SKM-1 treated with dmso at 0.1 percent for 144 hours (cell line): ENCODE data around the gene SNX2.
"Not testable (repeated sequence)": the region's sequence is repeated elsewhere in the genome, so short reads cannot be mapped to it uniquely, and the experiment has no call there.

Experiments
- DNase-seq: peaks from one replicate; lab custom pipeline; 2025; ENCODE audit not compliant: unreplicated experiment; lab: John Stamatoyannopoulos, UW

Gene SNX2

DNA sequence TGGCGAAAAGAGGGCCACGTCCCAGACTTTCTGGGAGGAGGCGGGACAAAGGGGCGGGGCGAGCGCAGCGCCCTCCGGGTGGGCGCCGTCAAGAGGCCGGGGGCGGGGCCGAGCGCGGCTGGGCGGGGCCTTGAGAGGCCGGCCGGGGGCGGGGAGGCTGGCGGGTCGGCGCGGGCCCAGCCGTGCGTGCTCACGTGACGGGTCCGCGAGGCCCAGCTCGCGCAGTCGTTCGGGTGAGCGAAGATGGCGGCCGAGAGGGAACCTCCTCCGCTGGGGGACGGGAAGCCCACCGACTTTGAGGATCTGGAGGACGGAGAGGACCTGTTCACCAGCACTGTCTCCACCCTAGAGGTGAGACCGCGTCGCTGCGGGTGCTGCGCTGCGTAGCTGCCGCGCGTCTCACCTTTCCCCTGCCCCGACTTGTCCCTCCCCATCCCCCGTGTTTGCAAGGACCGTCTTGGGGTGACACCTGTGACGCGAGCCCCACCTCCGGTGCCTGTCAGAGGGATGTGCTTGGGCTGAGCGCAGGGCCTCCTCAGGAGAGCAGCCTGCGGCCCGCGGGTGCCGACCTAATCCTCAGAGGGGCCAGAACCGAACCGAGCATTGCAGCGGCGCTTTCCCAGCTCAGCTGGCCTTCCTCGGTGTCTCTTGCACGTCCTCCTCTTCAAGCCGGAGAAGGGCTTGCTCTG lies at the start of gene SNX2:
Gene SNX2 (plus strand): TSS at position 220 of the 689 bp plus-strand sequence. CDS start 24 bp downstream, at position 244.
- peak; percentile 78 for DNase-seq

DNA sequence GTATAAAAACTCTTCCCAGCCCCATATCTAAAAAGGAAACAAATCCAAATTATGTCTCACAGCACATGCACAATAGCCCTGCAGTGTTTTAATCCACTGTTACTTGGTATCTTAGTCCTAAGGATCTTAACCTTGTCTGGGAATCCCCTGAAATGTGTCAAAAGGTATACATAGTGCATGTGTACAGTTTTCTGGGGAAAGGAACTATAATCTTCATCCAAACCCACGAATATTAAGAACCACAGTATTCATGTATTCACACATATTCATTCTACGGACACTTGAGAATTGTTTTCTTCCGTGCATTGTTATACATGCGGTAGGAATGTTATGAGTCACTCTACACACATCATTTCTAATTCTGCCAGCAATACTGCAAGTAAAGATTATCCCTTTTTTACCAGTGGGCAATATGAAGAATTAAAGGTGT lies 47.8 kb upstream of the SNX2 start:
- DNase-seq = no peak

GRCh38 chr5:122730037-122730436 lies 44.8 kb upstream of the SNX2 start:
- DNase-seq = no peak

DNA sequence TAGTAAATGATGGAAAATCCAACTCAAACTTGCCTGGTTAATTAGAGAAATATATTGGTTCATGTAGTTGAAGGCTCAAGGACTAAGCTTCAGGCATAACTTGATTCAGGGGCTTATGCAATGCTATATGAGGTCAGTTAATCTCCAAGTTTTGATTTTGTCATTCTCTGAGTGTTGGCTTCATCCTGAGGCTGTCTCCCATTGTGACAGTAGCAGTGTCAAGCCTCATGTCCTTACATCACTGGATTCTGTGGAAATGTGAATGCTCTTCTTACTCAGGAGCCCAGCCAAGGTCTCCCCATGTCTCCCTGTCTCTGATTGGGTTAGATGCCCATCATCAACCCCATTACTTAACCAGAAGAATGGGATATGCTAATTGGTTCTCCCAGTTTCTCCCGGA lies 44.4 kb upstream of the SNX2 start:
- no peak for DNase-seq

GRCh38 chr5:122736086-122736845 lies 38.6 kb upstream of the SNX2 start:
- DNase-seq = peak; percentile 58

GRCh38 chr5:122738088-122738487 lies 36.8 kb upstream of the SNX2 start:
- no peak for DNase-seq

DNA sequence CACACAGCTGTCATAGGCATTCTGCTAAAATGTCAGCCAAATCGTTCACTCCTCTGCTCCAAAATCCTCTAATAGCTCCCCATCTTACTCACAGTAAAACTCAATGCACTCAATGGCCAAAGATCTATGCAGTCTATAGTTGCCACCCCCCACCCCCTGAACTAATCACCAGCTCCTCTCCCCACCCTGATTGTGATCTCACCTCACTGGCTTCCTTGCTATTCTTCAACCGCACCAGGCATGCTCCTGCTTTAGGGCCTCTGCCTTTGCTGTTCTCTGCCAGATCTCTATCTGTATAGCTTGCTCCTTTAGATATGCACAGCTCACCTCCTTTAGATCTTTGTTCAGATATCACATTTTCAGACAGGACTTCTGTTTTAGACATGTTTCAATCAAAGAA lies 33.2 kb upstream of the SNX2 start:
- no peak for DNase-seq

DNA sequence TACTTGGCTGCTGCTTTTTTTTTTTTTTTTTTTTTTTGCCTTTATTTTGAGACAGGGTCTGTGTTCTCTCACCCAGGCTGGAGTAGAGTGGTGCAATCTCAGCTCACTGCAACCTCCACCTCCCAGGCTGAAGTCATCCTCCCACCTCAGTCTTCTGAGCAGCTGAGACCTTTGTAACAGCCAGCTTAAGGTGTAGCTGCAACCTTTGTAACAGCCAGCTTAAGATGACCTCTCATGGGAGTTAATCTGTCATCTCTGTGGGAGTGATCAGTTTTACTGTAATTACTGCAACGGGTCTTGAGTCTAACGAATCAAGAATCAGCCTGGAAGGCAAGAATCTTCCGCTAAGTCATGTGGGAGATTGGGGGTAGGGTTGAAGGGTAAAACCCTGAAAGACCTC lies 31.6 kb upstream of the SNX2 start:
- DNase-seq = no peak

- no peak for DNase-seq
These were observed 29.3 kb upstream of the SNX2 start for GRCh38 chr5:122745597-122745996.

GRCh38 chr5:122749886-122750285 lies 25.0 kb upstream of the SNX2 start:
- no peak for DNase-seq

DNA sequence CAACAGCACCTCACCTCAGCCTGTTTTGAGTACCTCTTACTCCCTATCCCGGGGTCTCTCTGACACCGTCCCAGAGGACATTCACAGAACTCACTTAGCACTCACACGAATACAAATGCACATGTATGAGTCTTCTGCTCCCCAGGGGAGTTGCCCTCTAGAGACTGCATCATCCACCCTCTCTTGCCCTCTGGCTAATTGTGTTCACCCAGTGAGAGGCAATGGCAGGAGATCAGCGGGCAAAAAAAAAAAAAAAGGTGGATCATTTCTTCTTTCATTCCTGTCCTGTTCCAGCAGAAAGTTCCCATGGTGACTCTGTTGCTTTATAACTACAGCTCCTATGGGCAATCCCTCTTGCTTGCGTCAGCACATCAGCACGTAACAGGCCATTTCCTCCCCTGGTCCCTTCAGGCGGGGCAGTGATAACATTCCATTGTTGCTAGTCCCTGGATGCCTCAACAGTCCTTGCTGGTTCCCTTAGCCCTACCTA lies 23.5 kb upstream of the SNX2 start:
- DNase-seq = no peak

- no peak for DNase-seq
These were observed 21.4 kb upstream of the SNX2 start for GRCh38 chr5:122753500-122753899.

GRCh38 chr5:122755783-122756182 lies 19.1 kb upstream of the SNX2 start:
- DNase-seq = no peak

GRCh38 chr5:122756264-122756911 lies 18.5 kb upstream of the SNX2 start:
- DNase-seq = peak; percentile 86

DNA sequence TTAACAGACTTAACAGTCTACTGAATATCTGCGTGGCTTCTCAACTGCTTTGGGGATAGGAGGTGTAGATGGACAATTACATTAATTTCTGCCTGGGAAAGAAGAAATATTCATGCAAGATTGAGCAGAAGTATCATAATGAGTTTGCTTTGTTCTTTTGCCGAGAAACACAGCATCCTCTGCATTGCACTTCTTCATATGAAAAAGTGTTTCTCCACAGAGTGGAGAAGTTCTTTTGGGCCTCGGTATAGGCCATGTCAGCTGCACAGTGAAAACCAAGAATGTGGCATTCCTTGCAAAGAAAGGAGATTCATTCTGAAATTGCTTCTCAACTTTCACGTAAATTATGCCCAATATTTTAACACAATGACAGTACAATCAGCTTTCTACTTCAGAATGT lies 17.6 kb upstream of the SNX2 start:
- DNase-seq = no peak

- no peak for DNase-seq
These were observed 15.4 kb upstream of the SNX2 start for GRCh38 chr5:122759241-122760070.

DNA sequence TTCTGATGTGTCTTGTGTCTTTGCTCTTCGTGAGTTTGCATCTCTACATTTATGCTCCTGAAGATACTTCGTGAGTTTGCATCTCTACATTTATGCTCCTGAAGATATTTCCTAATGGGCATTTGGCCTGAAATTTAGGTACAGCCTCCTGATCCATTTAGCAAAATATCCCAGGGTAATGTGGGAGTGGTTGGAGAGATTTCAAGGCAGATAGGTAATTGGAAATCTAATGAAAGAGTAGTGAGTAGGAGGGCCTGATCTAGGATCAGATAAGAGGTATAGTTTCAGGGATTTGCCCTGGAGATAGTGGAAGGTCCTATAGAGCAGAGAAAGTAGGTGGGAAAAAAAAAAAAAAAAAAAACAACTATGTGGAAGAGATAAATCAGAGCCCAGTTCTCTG lies 14.6 kb upstream of the SNX2 start:
- DNase-seq = no peak

GRCh38 chr5:122761115-122761514 lies 13.8 kb upstream of the SNX2 start:
- no peak for DNase-seq

DNA sequence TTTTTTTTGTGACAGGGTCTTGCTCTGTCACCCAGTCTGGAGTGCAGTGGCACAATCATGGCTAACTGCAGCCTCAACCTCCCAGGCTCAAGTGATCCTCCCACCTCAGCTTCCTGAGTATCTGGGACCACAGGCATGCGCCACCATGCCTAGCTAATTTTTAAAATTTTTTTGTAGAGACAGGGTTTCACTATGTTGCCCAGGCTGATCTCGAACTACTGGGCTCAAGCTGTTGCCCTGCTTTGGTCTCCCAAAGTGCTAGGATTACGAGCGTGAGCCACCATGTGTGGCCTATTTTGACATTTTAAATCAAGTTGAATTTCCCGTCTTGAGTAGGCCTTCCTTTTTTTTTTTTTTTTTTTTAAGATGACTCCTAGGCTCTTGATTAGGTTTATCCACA lies 13.0 kb upstream of the SNX2 start:
- DNase-seq = not testable (repeated sequence)

DNA sequence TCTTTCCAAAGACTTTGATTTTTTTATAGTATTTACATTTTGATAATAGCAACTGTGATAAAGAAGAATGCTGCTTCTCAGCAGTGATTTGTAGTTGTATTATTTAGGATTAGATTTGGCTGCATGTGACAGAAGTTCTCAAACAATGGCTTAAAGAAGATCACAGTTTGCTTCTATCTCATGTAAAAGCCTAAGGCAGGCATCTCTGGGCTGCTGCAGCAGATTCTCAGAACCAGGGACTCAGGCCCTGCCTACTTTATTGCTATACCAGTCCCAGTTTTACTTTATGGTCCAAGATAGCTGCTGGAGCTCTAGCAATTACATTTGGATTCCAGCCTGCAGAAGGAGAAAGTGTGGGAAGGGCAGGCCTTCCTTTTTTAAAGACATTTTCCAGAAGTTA lies 8.8 kb upstream of the SNX2 start:
- DNase-seq = no peak

DNA sequence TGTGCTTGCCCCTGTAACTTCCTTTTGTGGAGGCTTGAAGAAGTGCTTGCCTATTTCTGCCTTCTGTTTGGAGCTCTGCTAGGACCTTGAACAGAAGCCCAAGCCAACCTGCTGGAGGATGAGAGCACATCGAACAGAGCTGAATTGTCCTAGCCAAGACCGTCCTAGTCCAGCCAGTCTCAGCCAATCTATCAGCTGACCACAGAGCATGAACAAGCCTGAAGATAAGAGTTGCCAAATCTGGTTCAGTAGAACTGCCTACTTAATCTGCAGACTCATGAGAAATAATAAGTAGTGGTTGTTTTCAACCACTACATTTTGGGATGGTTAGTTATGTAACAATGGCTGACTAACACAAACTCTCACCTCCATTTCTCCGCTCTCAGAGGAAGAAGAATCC lies 4.4 kb upstream of the SNX2 start:
- DNase-seq = no peak
